GM13976 (cell line): ENCODE data around the gene ATP8A1.

ENCODE experiments used
- DNase-seq: peaks from one replicate; pipeline ENCODE4 v3.0.0; 2012; ENCODE audit warnings: low spot score
- in situ Hi-C: fragments of 300-500 bp; cut with MboI; formaldehyde crosslinking; loops from one replicate; pipeline ENCODE4 v1.12.0; 2022; ENCODE audit warnings: low sequenced_read_pairs, mixed read lengths, inconsistent platforms; ENCODE audit not compliant: unreplicated experiment
- TF ChIP-seq, protein P1 (sequence below): IDR thresholded peaks from 2 replicates; pipeline ENCODE4 v1.5.1; 2012; ENCODE audit warnings: borderline replicate concordance, mild to moderate bottlenecking; ENCODE audit not compliant: insufficient read depth; ENCODE audit errors: extremely low read depth, missing control alignments, control extremely low read depth

ATP8A1 gene

DNA sequence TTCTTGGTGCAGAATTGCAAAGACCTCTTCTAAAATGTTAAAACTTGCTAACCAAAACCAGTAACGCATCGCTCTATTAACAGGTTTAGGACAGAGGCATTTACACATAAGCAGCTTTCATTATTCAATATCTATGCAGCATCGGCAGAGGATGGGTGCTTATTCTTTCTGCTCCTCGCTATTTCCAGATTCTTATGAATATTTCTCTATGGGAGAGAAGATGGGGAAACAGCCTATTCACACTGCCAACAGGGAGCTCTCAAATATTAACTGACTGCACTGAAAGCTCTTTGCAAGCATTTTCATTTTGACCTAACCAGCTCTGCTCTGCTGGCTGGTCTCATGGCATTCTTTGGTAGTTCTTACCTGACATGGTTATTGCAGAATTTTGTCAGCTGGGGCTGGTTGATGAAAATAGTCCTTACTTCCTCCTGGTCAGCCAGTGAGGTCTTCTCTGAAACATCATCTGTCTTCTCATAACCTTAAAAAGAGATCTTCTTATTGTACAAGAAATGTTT lies 30.2 kb downstream of the ATP8A1 start:
- in situ Hi-C loops = no loop called here

DNA sequence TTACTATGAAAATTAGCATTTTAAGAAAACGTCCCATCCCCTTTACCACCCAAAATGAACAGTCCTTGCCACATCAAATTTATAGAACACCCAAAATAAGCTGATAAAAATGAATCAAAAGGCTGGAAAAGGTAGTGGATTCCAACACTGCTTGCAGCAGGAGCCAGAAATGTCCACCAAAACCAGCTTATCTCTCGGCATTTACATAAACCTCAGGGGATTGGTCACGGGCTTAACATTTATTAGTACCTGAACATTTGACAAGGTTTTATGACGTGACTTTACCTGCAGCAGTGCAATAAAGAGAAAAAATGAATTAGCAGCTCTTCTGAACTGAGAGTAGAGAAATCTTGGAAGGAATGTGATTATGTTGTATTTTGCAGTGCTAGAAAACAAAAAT lies 31.6 kb downstream of the ATP8A1 start:
- DNase-seq = no peak
- TF ChIP-seq, protein P1, sequence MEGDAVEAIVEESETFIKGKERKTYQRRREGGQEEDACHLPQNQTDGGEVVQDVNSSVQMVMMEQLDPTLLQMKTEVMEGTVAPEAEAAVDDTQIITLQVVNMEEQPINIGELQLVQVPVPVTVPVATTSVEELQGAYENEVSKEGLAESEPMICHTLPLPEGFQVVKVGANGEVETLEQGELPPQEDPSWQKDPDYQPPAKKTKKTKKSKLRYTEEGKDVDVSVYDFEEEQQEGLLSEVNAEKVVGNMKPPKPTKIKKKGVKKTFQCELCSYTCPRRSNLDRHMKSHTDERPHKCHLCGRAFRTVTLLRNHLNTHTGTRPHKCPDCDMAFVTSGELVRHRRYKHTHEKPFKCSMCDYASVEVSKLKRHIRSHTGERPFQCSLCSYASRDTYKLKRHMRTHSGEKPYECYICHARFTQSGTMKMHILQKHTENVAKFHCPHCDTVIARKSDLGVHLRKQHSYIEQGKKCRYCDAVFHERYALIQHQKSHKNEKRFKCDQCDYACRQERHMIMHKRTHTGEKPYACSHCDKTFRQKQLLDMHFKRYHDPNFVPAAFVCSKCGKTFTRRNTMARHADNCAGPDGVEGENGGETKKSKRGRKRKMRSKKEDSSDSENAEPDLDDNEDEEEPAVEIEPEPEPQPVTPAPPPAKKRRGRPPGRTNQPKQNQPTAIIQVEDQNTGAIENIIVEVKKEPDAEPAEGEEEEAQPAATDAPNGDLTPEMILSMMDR = no peak
- in situ Hi-C loops = no loop called here

More for the DNA sequence above, 30.2 kb downstream of the ATP8A1 start:
- no peak for DNase-seq
- TF ChIP-seq, protein P1 = no peak

DNA sequence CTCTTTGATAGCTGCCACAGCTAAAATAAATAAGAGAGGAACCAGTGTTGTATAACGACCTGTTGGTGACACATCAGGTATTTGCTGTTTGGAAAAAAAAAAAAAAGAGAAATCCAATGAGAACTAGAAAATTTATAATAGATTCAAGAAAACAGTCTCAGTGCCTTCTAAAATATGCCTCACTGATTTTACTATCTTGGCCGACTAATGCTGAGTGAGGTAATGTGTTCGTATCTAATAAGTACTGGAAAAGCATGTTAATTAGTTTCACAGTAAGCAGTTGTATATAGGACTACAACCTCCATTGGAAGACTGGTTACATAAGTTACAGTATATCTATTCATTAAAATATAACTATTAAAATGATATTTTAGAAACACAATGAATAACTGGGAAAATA lies 32.4 kb downstream of the ATP8A1 start:
- in situ Hi-C loops = no loop called here
- TF ChIP-seq, protein P1 = no peak
- DNase-seq = no peak

DNA sequence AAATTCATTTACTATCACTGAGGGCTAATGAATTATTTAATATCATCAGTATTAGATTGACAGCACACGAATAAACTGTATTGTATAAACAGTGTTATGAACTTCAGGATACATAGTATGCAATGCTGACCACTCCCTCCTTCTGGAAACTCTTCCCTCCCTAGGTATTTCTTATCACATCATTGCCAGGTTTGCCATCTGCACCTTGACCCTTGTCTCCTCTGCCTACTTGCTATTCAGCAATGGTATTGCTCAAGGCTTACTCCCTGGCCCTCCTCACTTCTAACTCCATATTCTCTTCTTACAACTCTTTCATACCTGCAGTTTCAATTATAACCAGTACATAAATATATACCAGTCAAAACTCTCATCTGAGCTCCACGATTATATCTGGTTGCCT lies 38.9 kb downstream of the ATP8A1 start:
- in situ Hi-C loops = no loop called here
- TF ChIP-seq, protein P1 = no peak
- DNase-seq = no peak

DNA sequence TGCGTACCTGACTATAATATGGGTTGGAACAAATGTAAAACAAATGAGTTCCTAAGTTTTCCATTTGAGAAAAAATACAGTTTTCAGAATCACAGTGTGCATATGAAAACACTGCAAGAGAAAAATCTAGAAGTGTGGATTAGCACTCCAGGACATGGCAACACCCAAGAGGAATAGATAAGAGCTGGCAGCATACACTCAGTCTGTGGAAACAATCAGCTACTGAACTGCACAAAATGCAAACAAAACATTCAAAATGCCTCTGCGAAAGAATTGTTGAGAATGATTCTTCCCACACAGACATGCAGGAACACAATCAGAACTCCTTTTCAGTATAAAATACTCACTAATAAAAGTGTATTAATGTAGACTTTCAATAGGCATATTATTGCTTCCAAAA lies 39.9 kb downstream of the ATP8A1 start:
- DNase-seq = no peak
- TF ChIP-seq, protein P1 = no peak
- in situ Hi-C loops = no loop called here

DNA sequence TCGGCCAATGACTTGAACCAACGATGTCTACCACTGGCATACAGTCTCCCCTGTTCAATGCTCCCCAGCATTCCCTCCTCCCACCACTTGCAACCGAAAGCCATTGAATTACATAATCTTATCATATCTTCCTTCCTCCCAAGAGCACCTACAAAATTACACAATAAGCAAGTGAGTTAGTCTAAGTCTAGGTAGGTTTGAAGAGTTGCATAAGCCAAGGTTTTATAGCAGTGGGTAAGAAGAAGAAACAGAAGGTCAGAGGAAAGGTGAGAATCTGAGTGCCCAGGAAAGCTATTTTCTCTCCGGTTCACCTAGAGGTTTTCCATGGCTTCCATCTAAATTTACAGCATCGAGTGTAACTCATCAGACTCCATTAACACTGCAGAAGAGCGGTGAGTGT lies 40.3 kb downstream of the ATP8A1 start:
- TF ChIP-seq, protein P1 = no peak
- no peak for DNase-seq
- in situ Hi-C loops = no loop called here
